Muscle layer of duodenum (tissue), 2 donors: Measurements from ENCODE around the gene TEAD1.

ENCODE experiments used
- H3K27ac ChIP-seq: one replicate; pipeline ENCODE4 v1.7.0; 2013; ENCODE audit warnings: mild to moderate bottlenecking, low read length
- H3K27me3 ChIP-seq: one replicate; pipeline ENCODE4 v1.7.0; 2013; ENCODE audit warnings: low read depth, mild to moderate bottlenecking, control low read depth, low read length
- H3K36me3 ChIP-seq, 2 donors: one replicate each; pipeline ENCODE4 v1.7.0; 2013; ENCODE audit warnings: low read length in 2 of 2, control low read depth in 1 of 2, mild to moderate bottlenecking in 1 of 2; ENCODE audit not compliant: insufficient read depth in 2 of 2, control insufficient read depth in 1 of 2
- H3K4me1 ChIP-seq, 2 donors: one replicate each; pipeline ENCODE4 v1.7.0; 2013; ENCODE audit warnings: low read length in 2 of 2, mild to moderate bottlenecking in 2 of 2, control low read depth in 1 of 2, moderate library complexity in 1 of 2; ENCODE audit not compliant: insufficient read depth in 2 of 2, control insufficient read depth in 1 of 2
- H3K4me3 ChIP-seq, 2 donors: one replicate each; pipeline ENCODE4 v1.7.0; 2013; ENCODE audit warnings: low read length in 2 of 2, low read depth in 1 of 2, mild to moderate bottlenecking in 1 of 2
- H3K9me3 ChIP-seq, 2 donors: one replicate each; pipeline ENCODE4 v1.7.0; 2013; ENCODE audit warnings: low read length in 2 of 2, control low read depth in 1 of 2, mild to moderate bottlenecking in 1 of 2; ENCODE audit not compliant: control insufficient read depth in 1 of 2
- donor health status: healthy.

Gene TEAD1

GRCh38 chr11:12727563-12728211 is 53.5 kb downstream of the TEAD1 start:
- Histone ChIP-seq H3K4me1 (peaks cover 6 to 37% of the 10 kb centered on the region in 2 donors), H3K4me3 (no peak overlapping the region), H3K27me3 (no peaks in the 10 kb centered on the region), H3K36me3 (no peaks in the 10 kb centered on the region), H3K9me3 (no peaks in the 10 kb centered on the region), H3K27ac (no peak overlapping the region)

- Histone ChIP-seq H3K27me3 (no peaks in the 10 kb centered on the region), H3K27ac (no peak overlapping the region), H3K36me3 (no peaks in the 10 kb centered on the region), H3K4me1 (peaks cover 6 to 41% of the 10 kb centered on the region in 2 donors), H3K9me3 (no peaks in the 10 kb centered on the region), H3K4me3 (no peak overlapping the region)
These were observed 54.2 kb downstream of the TEAD1 start for GRCh38 chr11:12728417-12728816.

- H3K36me3 ChIP-seq: no peaks in the 10 kb centered on the region
- H3K4me1 ChIP-seq: peaks cover under 1 to 28% of the 10 kb centered on the region in 2 donors
- no peaks in the 10 kb centered on the region for H3K27me3 ChIP-seq
- H3K9me3 ChIP-seq: no peaks in the 10 kb centered on the region
- no peak overlapping the region for H3K27ac ChIP-seq
- H3K4me3 ChIP-seq: no peak overlapping the region
These were observed 55.7 kb downstream of the TEAD1 start for GRCh38 chr11:12729941-12730340.

- no peaks in the 10 kb centered on the region for H3K27me3 ChIP-seq
These were observed 57.7 kb downstream of the TEAD1 start for GRCh38 chr11:12731841-12732336.

GRCh38 chr11:12733091-12733490 is 58.9 kb downstream of the TEAD1 start:
- H3K27me3 ChIP-seq: no peaks in the 10 kb centered on the region
- H3K4me1 ChIP-seq: peaks cover 3 to 35% of the 10 kb centered on the region in 2 donors
- no peak overlapping the region for H3K27ac ChIP-seq
- H3K9me3 ChIP-seq: no peaks in the 10 kb centered on the region
- H3K36me3 ChIP-seq: no peaks in the 10 kb centered on the region
- H3K4me3 ChIP-seq: no peak overlapping the region

More at GRCh38 chr11:12731841-12732336, 57.7 kb downstream of the TEAD1 start:
- H3K36me3 ChIP-seq: no peaks in the 10 kb centered on the region
- H3K27ac ChIP-seq: no peak overlapping the region
- no peak overlapping the region for H3K4me3 ChIP-seq
- H3K4me1 ChIP-seq: peaks cover 3 to 35% of the 10 kb centered on the region in 2 donors
- H3K9me3 ChIP-seq: no peaks in the 10 kb centered on the region

GRCh38 chr11:12734625-12735024 is 60.4 kb downstream of the TEAD1 start:
- H3K4me1 ChIP-seq: peaks cover 3 to 22% of the 10 kb centered on the region in 2 donors
- H3K27ac ChIP-seq: no peak overlapping the region
- H3K4me3 ChIP-seq: no peak overlapping the region
- no peaks in the 10 kb centered on the region for H3K9me3 ChIP-seq
- H3K36me3 ChIP-seq: no peaks in the 10 kb centered on the region
- H3K27me3 ChIP-seq: no peaks in the 10 kb centered on the region

GRCh38 chr11:12735262-12735661 is 61.0 kb downstream of the TEAD1 start:
- Histone ChIP-seq H3K9me3 (no peaks in the 10 kb centered on the region), H3K36me3 (no peaks in the 10 kb centered on the region), H3K4me3 (no peak overlapping the region), H3K27me3 (no peaks in the 10 kb centered on the region), H3K4me1 (peaks cover 3 to 19% of the 10 kb centered on the region in 2 donors), H3K27ac (no peak overlapping the region)

GRCh38 chr11:12737024-12737423 is 62.8 kb downstream of the TEAD1 start:
- H3K27ac ChIP-seq: no peak overlapping the region
- H3K9me3 ChIP-seq: no peaks in the 10 kb centered on the region
- no peaks in the 10 kb centered on the region for H3K27me3 ChIP-seq
- H3K36me3 ChIP-seq: no peaks in the 10 kb centered on the region
- H3K4me1 ChIP-seq: peaks cover 3 to 17% of the 10 kb centered on the region in 2 donors
- no peak overlapping the region for H3K4me3 ChIP-seq

GRCh38 chr11:12741671-12742216 is 67.5 kb downstream of the TEAD1 start:
- Histone ChIP-seq H3K36me3 (no peaks in the 10 kb centered on the region), H3K27me3 (no peaks in the 10 kb centered on the region), H3K27ac (no peak overlapping the region), H3K4me3 (no peak overlapping the region), H3K4me1 (peaks cover 0 to 9% of the 10 kb centered on the region in 2 donors), H3K9me3 (no peaks in the 10 kb centered on the region)

- Histone ChIP-seq H3K36me3 (no peaks in the 10 kb centered on the region), H3K4me3 (no peak overlapping the region), H3K9me3 (no peaks in the 10 kb centered on the region), H3K4me1 (peaks cover 0 to 12% of the 10 kb centered on the region in 2 donors), H3K27me3 (no peaks in the 10 kb centered on the region), H3K27ac (no peak overlapping the region)
These were observed 69.7 kb downstream of the TEAD1 start for GRCh38 chr11:12743834-12744449.

- H3K4me3 ChIP-seq: no peak overlapping the region
These were observed 70.7 kb downstream of the TEAD1 start for GRCh38 chr11:12744826-12745502.

More at GRCh38 chr11:12744826-12745502, 70.7 kb downstream of the TEAD1 start:
- Histone ChIP-seq H3K4me1 (peaks cover 0 to 18% of the 10 kb centered on the region in 2 donors), H3K9me3 (no peaks in the 10 kb centered on the region), H3K27ac (no peak overlapping the region), H3K27me3 (no peaks in the 10 kb centered on the region), H3K36me3 (no peaks in the 10 kb centered on the region)
